GM19452 (cell line): ENCODE measurements around the gene SLITRK1.

Experiments used
- ATAC-seq: cut with Tn5 transposase; IDR thresholded peaks from one replicate; pipeline ENCODE4 v1.9.1; 2021; ENCODE audit not compliant: unreplicated experiment

Gene SLITRK1

GRCh38 chr13:83867708-83868107 lies 14.6 kb downstream of the SLITRK1 start:
- ATAC-seq, result no peak

GRCh38 chr13:83865161-83866137 lies 16.8 kb downstream of the SLITRK1 start:
- ATAC-seq, result no peak

DNA sequence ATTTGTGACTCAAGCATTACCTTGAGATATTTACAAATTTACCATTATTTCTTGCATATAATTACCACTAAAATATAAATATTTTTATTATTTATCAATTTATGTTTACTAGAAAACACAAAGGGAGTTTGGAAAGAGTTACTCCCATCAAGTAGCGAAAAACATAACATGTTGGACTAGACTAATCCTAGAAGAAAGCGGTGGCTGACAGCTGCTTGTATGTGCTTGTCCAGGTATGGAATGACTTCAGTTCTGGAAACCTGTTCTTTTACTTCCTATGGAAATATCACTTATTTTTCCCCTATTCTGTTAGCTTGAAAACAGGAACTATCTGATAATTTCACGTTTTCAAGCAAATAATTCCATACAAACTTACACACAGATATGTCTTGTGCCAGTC lies 28.5 kb downstream of the SLITRK1 start:
- ATAC-seq, result no peak

DNA sequence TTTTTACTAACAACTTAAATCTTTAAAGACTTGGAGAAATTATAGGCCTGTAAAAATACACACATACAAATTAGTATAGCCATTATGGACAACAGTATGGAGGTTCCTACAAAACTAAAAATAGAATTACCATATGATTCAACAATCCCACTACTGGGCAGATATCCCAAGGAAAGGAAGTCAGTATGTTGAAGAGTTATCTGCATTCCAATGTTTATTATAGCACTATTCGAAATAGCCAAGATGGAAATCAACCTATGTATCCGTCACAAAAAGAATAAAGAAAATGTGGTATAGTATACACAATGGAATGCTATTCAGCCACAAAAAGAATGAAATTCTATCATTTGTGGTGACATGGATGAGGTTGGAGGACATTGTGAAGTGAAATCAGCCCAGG lies 37.2 kb downstream of the SLITRK1 start:
- no peak for ATAC-seq

- ATAC-seq, result no peak
Observed at GRCh38 chr13:83839146-83839545, 43.1 kb downstream of the SLITRK1 start.

DNA sequence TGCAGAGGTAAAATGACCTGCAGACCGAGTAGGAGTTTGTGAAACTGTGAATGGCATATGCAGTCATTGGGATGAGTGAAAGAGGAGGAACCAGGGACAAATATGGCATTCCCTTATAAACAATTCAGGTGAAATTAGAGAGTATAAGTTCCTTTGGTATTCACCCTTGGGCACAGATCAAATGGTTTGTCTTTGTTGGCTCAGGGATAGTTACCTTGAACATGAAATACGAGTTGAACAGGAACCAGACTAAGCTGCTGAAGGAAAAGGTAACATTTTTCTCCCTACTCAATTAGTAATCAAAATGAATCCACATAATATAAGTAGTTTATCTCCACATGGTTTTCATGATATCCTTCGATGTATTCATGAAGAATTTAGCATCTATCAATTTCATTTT lies 50.5 kb downstream of the SLITRK1 start:
- ATAC-seq, result no peak

- no peak for ATAC-seq
Observed at GRCh38 chr13:83829810-83830209, 52.5 kb downstream of the SLITRK1 start.

GRCh38 chr13:83827338-83827737 lies 54.9 kb downstream of the SLITRK1 start:
- ATAC-seq, result no peak
